Small intestine (tissue), 7 donors: ENCODE measurements around the gene CACNA2D2. TPM values are rescaled to one million over a fixed set of nuclear protein-coding genes. Genes with fewer than 3 reads are reported as not detected.

Experiments
- DNase-seq, 2 donors: peaks; one replicate each; pipeline versions ENCODE4 v3.0.0 to v3.0.0-alpha.2; 2013
- FAIRE-seq: peaks from 2 replicates; lab custom pipeline; 2012; peaks lifted over from hg19 to GRCh38; lab: Jason Lieb, UNC
- H3K27ac ChIP-seq, 3 donors: one replicate each; pipeline ENCODE4 v1.5.1; 2013; ENCODE audit warnings: low read length in 2 of 3, mild to moderate bottlenecking in 2 of 3, control low read depth in 1 of 3, inconsistent platforms in 1 of 3, low read depth in 1 of 3, moderate library complexity in 1 of 3
- H3K27me3 ChIP-seq, 3 donors: one replicate each; pipeline ENCODE4 v1.6.1; 2013; ENCODE audit warnings: low read length in 3 of 3, inconsistent platforms in 1 of 3; ENCODE audit not compliant: control insufficient read depth in 3 of 3, insufficient read depth in 3 of 3
- H3K36me3 ChIP-seq, 3 donors: one replicate each; pipeline ENCODE4 v1.6.1; 2013; ENCODE audit warnings: low read length in 3 of 3, inconsistent platforms in 1 of 3, low read depth in 1 of 3, mild to moderate bottlenecking in 1 of 3, moderate library complexity in 1 of 3; ENCODE audit not compliant: control insufficient read depth in 3 of 3, insufficient read depth in 2 of 3
- H3K4me1 ChIP-seq, 3 donors: one replicate each; pipeline ENCODE4 v1.6.1; 2013; ENCODE audit warnings: low read length in 2 of 3, inconsistent platforms in 1 of 3, low read depth in 1 of 3, mild to moderate bottlenecking in 1 of 3, moderate library complexity in 1 of 3; ENCODE audit not compliant: control insufficient read depth in 3 of 3, insufficient read depth in 2 of 3
- H3K4me3 ChIP-seq, 3 donors: one replicate each; pipeline ENCODE4 v1.5.1; 2013; ENCODE audit warnings: low read length in 3 of 3, control low read depth in 1 of 3, inconsistent platforms in 1 of 3, low read depth in 1 of 3, mild to moderate bottlenecking in 1 of 3, moderate library complexity in 1 of 3
- H3K9me3 ChIP-seq, 2 donors: one replicate each; pipeline ENCODE4 v1.6.1; 2013; ENCODE audit warnings: low read depth in 1 of 2, low read length in 1 of 2; ENCODE audit not compliant: control insufficient read depth in 2 of 2, insufficient read depth in 1 of 2
- WGBS, 3 donors: extraction: QIAGEN DNeasy Blood & Tissue Kit; methylation state at CpG; one replicate each; pipeline ENCODE4 v1.1.7; 2013; 5-methylcytosine and 5-hydroxymethylcytosine counted together
- polyA plus RNA-seq, 4 donors: library from polyadenylated mRNA; stranded (reverse) in 3 of 4; unstranded in 1 of 4; fragments of 200-250 nt in 3 of 4; fragments of 120-200 nt in 1 of 4; gene quantifications; one replicate each; pipeline versions ENCODE4 v1.2.1 to v1.2.3, GENCODE V29; 2013
- donor health status: healthy with polysubstance abuse.
- donor health status: control.
- donor health status: control.
- donor health status: Bipolar disorder and iron deficiency.
- donor health status: healthy.

Gene CACNA2D2
- polyA plus RNA-seq, 4 donors: 0.22 to 5.3 (median 0.89) TPM

DNA sequence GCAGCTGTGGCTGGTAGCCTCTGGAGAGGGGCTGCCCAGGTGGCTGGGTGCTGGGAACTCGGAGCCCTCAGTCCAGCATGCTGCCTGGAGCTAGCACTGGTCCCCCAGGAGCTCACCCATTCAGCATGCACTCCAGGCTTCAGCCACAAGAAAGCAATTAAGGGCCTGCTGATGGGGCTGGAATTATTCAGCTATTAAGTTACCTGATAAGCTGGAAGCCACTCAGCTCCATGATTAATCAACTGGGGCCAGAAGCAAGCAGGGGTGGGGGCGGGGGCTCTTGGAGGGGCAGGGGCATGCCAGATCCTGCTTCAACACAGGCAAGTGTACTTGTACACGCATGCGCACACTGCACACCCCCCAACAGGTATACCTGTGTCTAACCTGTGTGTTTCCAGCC, 122.1 kb downstream of the CACNA2D2 start:
- Histone ChIP-seq H3K9me3 (no peaks in the 10 kb centered on the region), H3K27me3 (no peaks in the 10 kb centered on the region), H3K27ac (no peak overlapping the region), H3K4me3 (no peak overlapping the region), H3K36me3 (peaks cover 0 to 3% (median 0%) of the 10 kb centered on the region in 3 donors), H3K4me1 (no peaks in the 10 kb centered on the region)
- FAIRE-seq (no peak), DNase-seq (no peak)
- WGBS, 3 donors: 72 to 80% (median 74%) methylated on average over 4 of the region's 4 CpGs

DNA sequence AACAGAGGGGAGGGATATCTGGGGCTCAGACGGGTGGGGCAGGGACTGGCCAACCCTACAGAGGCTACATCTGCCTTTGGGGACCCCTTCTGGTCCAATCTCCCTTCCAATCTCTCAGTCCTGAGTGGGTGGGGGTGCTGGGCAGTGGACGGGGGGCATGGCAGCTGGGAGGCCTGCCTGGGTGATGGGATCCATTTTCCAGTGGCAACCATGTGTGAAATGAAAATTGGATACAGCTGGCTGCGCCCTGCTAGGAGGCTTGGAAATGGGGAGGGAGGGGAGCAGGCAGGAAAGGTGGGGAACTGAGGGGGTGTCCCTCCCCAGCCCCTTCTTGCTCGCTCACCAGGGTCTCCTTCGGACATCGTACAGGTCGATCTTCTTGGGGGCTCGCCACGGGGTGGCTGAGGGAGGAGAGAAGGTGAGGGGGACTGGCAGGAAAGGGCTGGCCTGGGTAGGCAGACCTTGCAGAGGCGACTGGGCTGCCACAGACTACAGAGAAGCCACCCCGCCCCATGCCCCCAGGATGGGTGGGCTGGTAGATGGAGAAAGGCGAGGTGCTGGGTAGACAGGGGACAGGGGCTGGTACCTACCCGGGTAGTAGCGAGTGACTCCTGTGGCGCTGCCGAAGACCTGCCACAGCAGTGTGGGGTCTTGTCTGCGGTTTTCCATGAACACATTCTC, 122.9 kb downstream of the CACNA2D2 start:
- DNase-seq: no peak
- 86 to 90% (median 88%) methylated on average over 12 to 17 of the region's 17 CpGs for WGBS, 3 donors
- no peak for FAIRE-seq
- no peaks in the 10 kb centered on the region for H3K27me3 ChIP-seq
- peaks cover 0 to 3% (median 0%) of the 10 kb centered on the region in 3 donors for H3K36me3 ChIP-seq
- no peak overlapping the region for H3K27ac ChIP-seq
- no peaks in the 10 kb centered on the region for H3K9me3 ChIP-seq
- H3K4me3 ChIP-seq: no peak overlapping the region
- no peaks in the 10 kb centered on the region for H3K4me1 ChIP-seq

DNA sequence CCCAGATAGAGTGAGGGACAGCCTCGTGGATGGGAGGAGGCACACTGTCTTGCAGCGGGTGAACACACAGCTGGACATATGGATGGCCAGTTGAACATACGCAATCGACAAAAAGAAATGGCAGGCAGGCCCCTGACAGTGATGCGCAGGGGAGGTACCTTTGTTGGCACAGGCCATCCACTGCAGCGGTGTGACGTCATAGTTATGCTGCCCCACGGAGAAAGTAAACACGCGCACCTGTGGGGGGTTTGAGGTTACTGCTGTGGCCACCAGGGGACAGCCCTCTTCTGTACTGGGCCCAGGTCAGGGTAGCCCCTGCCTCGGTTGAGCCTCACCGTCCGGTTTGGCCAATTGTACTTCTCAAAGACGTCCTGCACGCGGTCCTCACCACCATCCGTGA, 124.7 kb downstream of the CACNA2D2 start:
- Histone ChIP-seq H3K27me3 (peaks cover 0 to 3% (median 0%) of the 10 kb centered on the region in 3 donors), H3K9me3 (no peaks in the 10 kb centered on the region), H3K27ac (no peak overlapping the region), H3K4me1 (no peaks in the 10 kb centered on the region), H3K36me3 (peaks cover 0 to 3% (median 0%) of the 10 kb centered on the region in 3 donors), H3K4me3 (no peak overlapping the region)
- 89 to 93% (median 90%) methylated on average over 17 of the region's 17 CpGs for WGBS, 3 donors
- no peak for FAIRE-seq
- no peak for DNase-seq

DNA sequence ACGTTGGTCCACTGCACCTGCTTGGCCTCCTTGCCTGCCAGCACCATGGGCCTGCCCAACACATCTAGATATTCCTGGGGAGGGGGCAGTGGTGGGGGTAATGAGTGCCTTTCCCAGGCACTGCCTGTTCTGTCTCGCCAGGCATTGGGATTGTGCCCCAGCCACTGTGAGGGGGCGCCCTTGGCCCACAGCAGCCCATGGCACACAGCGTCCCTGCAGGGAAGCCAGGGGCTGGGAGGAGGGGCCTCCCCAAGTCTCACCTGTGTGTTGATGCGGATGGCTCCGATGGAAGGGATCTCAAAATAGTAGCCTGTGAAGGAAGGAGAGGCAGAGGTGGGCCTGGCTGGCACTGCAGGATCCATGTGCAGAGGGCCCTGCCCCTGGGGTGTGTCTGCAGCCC, 125.4 kb downstream of the CACNA2D2 start:
- no peaks in the 10 kb centered on the region for H3K9me3 ChIP-seq
- H3K36me3 ChIP-seq: peaks cover 0 to 3% (median 0%) of the 10 kb centered on the region in 3 donors
- H3K4me3 ChIP-seq: no peak overlapping the region
- 75 to 94% (median 81%) methylated on average over 6 of the region's 6 CpGs for WGBS, 3 donors
- no peak overlapping the region for H3K27ac ChIP-seq
- H3K27me3 ChIP-seq: peaks cover 0 to 3% (median 0%) of the 10 kb centered on the region in 3 donors
- DNase-seq: no peak
- peaks cover 0 to 3% (median 0%) of the 10 kb centered on the region in 3 donors for H3K4me1 ChIP-seq
- no peak for FAIRE-seq

DNA sequence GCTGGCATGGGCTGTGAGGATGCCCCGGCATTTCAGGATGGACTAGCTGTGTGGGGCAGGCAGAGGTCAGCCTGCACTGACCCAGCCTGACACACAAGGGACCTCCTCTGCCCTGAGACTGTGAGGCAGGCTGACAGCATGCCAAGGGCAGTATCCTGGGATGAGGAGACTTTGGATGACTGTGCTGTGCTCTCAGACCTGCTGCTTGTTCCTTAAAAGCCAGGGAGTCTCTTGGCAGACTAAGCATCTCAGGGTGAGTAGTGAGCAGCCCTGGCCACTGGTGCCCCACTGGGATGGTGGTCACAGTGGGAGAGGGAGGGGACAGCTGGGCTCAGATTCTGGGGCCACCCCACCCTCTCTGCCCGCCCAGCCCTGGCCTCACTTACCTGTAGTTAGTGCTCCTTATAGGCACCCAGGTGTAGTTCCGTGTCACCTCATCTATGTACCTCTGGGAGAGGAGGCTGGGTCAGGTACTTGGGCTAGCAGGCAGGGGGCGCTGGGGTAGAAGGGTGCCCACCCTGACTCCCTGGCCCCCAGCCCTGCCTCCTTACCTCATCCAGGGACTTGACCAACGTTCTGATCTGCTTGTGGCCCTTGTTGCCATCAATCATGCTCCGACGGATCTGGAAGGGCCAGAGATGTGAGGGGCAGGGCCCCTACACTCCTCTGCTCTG, 128.0 kb downstream of the CACNA2D2 start:
- FAIRE-seq (no peak), DNase-seq (no peak)
- Histone ChIP-seq H3K9me3 (no peaks in the 10 kb centered on the region), H3K4me1 (peaks cover 0 to 12% (median 2%) of the 10 kb centered on the region in 3 donors), H3K27me3 (peaks cover 0 to 3% (median 0%) of the 10 kb centered on the region in 3 donors), H3K27ac (no peak overlapping the region), H3K4me3 (no peak overlapping the region), H3K36me3 (peaks cover 0 to 3% (median 0%) of the 10 kb centered on the region in 3 donors)
- 66 to 74% (median 66%) methylated on average over 7 of the region's 7 CpGs for WGBS, 3 donors

DNA sequence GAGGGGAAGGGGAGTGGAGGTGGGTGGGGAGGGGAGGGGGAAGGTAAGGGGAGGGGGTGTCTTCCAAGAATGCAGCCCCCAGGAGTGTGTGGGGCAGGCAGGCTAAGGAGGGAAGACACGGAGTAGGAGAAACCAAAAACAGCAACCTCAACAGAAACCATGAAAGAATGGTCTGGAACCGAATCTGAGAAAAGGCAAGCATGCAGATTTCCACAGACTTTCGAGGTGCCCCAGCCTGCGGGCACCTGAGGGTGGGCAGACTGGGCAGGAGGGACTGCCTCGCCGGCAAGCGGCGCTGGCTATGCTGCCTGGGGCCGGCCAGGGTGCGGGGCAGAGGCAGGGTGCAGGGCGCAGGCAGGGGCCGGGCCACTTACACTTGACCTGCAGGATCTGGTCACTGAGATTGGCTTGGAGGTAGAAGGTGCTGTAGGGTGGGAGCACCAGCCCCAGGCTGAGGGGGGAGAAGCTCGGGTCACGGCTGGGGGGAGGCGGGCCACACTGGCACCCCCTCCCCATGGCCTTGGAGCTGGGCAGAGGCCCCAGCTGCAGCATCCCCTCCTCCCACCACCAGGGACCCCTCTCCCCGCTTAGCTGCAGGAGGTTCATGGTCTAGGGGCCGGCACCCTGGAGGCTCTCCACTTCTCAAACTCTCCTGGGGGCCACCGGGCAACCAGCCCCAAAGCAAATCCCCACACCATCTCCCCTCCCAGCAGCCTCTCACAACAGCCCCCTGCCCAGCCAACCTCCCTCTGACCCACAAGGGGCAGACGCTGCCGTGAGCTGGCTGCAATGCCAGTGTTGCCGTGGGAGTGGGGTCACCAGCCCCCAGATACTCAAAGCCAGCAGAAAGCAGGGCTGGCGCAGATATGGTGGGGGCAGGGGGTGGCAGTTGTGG, 128.8 kb downstream of the CACNA2D2 start:
- FAIRE-seq: no peak

DNA sequence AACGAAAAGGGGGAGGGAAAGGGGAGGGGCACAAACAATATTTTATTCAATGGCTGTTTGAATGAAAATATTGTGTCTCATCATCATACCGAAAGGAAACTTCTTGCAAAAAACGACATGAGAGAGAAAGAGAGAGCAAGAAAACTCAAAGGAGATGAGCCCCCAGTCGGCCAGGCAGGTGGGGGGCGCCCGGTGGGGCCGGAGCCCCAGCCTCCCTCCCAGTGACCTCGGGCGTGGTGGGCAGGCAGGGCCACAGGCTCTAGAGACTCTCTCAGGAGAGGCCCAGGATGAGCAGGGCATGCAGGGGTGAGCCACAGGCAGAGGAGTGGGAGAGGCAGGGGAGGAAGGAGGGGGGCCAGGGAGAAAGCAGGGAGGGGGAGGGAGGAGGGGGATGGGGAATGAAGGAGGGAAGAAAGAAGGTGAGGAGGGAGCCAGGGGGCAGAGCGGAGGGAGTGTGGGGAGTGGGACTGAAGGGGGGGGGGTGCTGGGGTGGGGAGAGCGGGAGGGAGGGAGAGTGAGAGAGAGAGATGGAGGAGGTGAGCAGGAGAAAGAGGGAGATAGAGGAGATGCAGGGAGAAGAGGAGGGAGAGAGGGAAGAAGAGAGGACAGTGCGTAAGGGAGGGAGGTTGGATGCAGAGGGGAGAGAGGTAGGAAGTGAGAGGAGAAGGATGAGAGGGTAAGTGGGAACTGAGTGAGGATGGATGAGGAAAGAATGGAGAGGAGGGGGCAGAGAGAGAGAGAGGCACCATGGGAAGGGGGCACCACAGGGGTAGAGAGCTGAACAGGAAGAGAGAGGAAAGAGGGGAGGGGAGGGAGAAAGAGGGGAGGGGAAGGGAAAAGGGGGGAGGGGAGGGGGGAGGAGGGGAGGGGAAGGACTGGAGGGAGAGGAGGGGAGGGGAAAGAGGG, 130.0 kb downstream of the CACNA2D2 start:
- Histone ChIP-seq H3K9me3 (no peaks in the 10 kb centered on the region), H3K36me3 (peaks cover 0 to 3% (median 0%) of the 10 kb centered on the region in 3 donors), H3K4me1 (peaks cover 0 to 12% (median 2%) of the 10 kb centered on the region in 3 donors), H3K4me3 (no peak overlapping the region), H3K27me3 (peaks cover 0 to 3% (median 0%) of the 10 kb centered on the region in 3 donors), H3K27ac (no peak overlapping the region)
- 58 to 67% (median 59%) methylated on average over 12 of the region's 12 CpGs for WGBS, 3 donors
- FAIRE-seq (no peak), DNase-seq (no peak)

More for the DNA sequence above, 128.8 kb downstream of the CACNA2D2 start:
- no peak overlapping the region for H3K27ac ChIP-seq
- no peak for DNase-seq
- H3K36me3 ChIP-seq: peaks cover 0 to 3% (median 0%) of the 10 kb centered on the region in 3 donors
- no peak overlapping the region for H3K4me3 ChIP-seq
- 74 to 76% (median 75%) methylated on average over 20 to 22 of the region's 22 CpGs for WGBS, 3 donors
- H3K27me3 ChIP-seq: peaks cover 0 to 3% (median 0%) of the 10 kb centered on the region in 3 donors
- H3K9me3 ChIP-seq: no peaks in the 10 kb centered on the region
- peaks cover 0 to 12% (median 2%) of the 10 kb centered on the region in 3 donors for H3K4me1 ChIP-seq
